Measurements from ENCODE around the gene MATK. TPM values are rescaled to one million over a fixed set of nuclear protein-coding genes. Genes with fewer than 3 reads are reported as not detected.

MATK gene
- total RNA-seq, 1 experiment from 2014 or later, result 0.29 TPM

DNA sequence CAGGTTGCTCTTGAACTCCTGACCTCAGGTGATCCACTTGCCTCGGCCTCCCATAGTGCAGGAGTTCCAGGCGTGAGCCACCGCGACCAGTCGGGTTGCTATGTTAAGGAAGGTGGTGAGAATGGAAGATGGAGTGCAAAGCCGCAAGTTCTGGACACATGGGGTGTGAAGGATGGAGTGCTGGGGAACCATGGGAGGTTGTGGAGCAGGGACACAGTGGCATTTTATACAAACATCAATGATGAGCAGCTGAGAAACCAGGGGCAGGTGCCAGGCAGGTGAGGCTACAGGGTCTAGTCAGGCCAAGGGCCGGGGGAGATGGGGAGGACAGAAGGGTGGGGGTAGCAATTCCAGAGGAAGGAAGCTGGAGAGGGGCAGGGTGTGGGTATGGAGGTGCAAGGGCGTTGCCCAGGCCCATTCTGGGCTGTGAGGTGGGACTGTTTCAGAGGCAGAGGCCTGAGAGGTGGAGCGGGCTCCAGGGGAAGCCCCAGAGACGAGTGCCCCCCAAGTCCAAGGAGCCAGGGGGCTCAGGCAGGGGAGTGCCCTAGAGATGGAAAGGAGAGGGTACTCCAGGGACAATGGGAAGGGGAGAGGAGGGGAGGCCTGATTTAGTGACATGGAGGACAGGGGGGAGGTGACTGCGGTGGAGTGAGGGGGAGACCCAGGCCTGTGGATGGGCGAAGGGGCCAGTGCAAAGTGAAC lies 12.2 kb downstream of the MATK start:
- ChIA-PET CTCF (interaction anchor here (0.6 kb wide), 1 partner anchor 55 kb away, joined by 6 read pairs; no protein-coding TSS in a partner anchor), POLR2A (no interaction called here)
- Mint-ChIP-seq H3K9me3 (ENCODE audit: unreplicated experiment) (no peaks in the 10 kb centered on the region), H3K27me3 (ENCODE audit: insufficient read depth, unreplicated experiment) (no peaks in the 10 kb centered on the region), H3K4me3 (ENCODE audit: unreplicated experiment) (no peak overlapping the region), H3K27ac (ENCODE audit: unreplicated experiment) (no peak overlapping the region), H3K4me1 (ENCODE audit: low read depth, unreplicated experiment) (no peaks in the 10 kb centered on the region), H3K36me3 (ENCODE audit: insufficient read depth, unreplicated experiment) (no peaks in the 10 kb centered on the region)
- Histone ChIP-seq H3K4me1 (no peaks in the 10 kb centered on the region), H3K27me3 (replicated peaks; ENCODE audit: control insufficient read depth, insufficient read depth, low read length) (no peaks in the 10 kb centered on the region), H3K9me3 (no peaks in the 10 kb centered on the region), H3K4me3 (ENCODE audit: low read depth, low read length) (no peak overlapping the region), H3K36me3 (ENCODE audit: control insufficient read depth, insufficient read depth, low read length) (no peaks in the 10 kb centered on the region)
- DNase-seq, result no peak
- no TSS peak for BruUV-seq (replicated peaks)
- intact Hi-C loops (cut with micrococcal nuclease; ENCODE audit: unreplicated experiment), result no loop called here
- TF ChIP-seq CTCF (IDR thresholded peaks at IDR 0.05; ENCODE audit: insufficient read depth in 1 of 2, low read depth in 1 of 2, low read length in 1 of 2, severe bottlenecking in 1 of 2, unreplicated experiment in 1 of 2), result no peak

DNA sequence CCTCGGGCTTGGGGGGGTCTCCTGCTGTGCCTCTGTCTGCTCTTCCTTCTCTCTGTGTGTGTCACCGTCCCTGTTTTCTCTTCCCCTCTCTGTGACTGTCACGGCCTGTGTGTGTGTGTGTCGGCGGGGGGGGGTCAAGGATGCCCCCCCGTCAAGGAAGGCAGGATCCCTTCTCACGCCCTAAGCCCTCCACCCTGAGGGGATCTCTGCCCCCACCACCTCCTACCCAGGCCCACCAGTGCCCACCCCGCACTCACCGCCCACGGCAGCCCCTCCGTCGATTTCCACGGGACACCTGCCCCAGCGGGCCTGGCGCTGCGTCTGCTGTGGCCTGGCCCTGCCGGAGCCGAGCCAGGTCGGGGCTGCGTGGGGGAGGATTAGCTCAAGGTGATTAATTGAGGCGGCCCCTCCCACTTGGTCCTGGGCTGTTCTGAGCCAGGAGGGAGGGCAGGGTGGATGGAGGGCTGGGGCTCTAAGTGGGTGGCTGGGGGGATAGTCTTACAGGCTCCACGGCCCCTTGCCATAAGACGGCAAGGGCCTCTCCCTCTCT lies 14.2 kb downstream of the MATK start, which contains the start of gene RAX2:
Gene RAX2 (minus strand): TSS at position 323 of the 550 bp plus-strand sequence. CDS start 486 bp downstream, outside the sequence.
- ChIA-PET CTCF (no interaction called here), POLR2A (no interaction called here)
- TF ChIP-seq CTCF (IDR thresholded peaks at IDR 0.05; ENCODE audit: insufficient read depth in 1 of 2, low read depth in 1 of 2, low read length in 1 of 2, severe bottlenecking in 1 of 2, unreplicated experiment in 1 of 2), result no peak
- Histone ChIP-seq H3K36me3 (ENCODE audit: control insufficient read depth, insufficient read depth, low read length) (no peaks in the 10 kb centered on the region), H3K9me3 (no peaks in the 10 kb centered on the region), H3K4me1 (no peaks in the 10 kb centered on the region), H3K27me3 (replicated peaks; ENCODE audit: control insufficient read depth, insufficient read depth, low read length) (no peaks in the 10 kb centered on the region), H3K4me3 (ENCODE audit: low read depth, low read length) (no peak within 1 kb of the TSS)
- Mint-ChIP-seq H3K9me3 (ENCODE audit: unreplicated experiment) (no peaks in the 10 kb centered on the region), H3K4me1 (ENCODE audit: low read depth, unreplicated experiment) (no peaks in the 10 kb centered on the region), H3K27ac (ENCODE audit: unreplicated experiment) (no peak within 1 kb of the TSS), H3K4me3 (ENCODE audit: unreplicated experiment) (no peak within 1 kb of the TSS), H3K27me3 (ENCODE audit: insufficient read depth, unreplicated experiment) (no peaks in the 10 kb centered on the region), H3K36me3 (ENCODE audit: insufficient read depth, unreplicated experiment) (no peaks in the 10 kb centered on the region)
- BruUV-seq (replicated peaks), result no TSS peak
- DNase-seq, result no peak
- intact Hi-C loops (cut with micrococcal nuclease; ENCODE audit: unreplicated experiment), result no loop called here

DNA sequence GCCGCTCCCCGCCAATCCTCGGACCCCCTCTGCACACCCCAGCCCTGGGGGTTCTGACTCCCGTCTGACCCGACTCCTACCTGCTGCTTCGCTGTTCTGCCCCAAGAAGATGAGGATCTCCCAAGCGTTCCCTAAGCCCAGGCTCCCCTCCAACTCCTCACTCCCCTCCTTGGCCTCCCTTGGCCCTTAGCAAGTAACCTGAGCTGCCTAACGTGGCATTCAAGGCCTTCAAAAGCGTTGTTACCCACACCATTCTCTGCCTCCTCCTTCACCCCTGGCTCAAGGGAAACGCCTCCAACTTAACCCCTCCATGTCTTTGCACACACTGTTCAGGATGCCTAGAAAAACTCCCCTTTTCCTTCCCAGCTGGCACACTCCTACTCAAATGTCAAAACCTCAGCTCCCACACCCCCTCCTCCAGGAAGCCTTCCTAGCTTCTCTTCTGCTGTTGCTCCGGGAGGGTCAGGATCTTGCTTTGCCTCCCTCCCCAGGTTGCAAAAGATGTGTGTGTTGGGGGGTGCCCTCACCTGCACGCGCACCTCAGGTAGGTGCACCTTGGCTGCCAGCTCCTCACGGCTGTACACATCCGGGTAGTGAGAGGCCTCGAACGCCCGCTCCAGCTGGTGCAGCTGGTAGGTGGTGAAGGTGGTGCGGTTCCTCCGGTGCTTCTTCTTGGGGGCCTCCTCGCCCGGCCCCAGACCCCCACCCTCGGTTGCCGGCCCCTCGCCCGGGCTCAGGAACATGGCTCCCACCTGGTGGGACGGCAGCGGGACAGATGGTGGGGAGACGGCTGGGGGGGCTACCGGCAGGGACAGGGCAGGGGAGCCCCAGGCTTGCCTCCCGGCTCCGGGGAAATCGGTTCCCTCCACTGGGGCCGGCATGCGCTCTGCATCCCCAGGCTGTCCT lies 14.9 kb downstream of the MATK start:
- TF ChIP-seq CTCF (IDR thresholded peaks at IDR 0.05; ENCODE audit: insufficient read depth in 1 of 2, low read depth in 1 of 2, low read length in 1 of 2, severe bottlenecking in 1 of 2, unreplicated experiment in 1 of 2), result no peak
- H3K36me3 Mint-ChIP-seq (ENCODE audit: insufficient read depth, unreplicated experiment), result peaks cover 7% of the 10 kb centered on the region
- no TSS peak for BruUV-seq (replicated peaks)
- Histone ChIP-seq H3K36me3 (ENCODE audit: control insufficient read depth, insufficient read depth, low read length) (no peaks in the 10 kb centered on the region), H3K4me3 (ENCODE audit: low read depth, low read length) (no peak overlapping the region), H3K9me3 (no peaks in the 10 kb centered on the region), H3K27me3 (replicated peaks; ENCODE audit: control insufficient read depth, insufficient read depth, low read length) (no peaks in the 10 kb centered on the region), H3K4me1 (no peaks in the 10 kb centered on the region)
- H3K4me3 Mint-ChIP-seq (ENCODE audit: unreplicated experiment), result no peak overlapping the region
- H3K4me1 Mint-ChIP-seq (ENCODE audit: low read depth, unreplicated experiment), result no peaks in the 10 kb centered on the region
- H3K27me3 Mint-ChIP-seq (ENCODE audit: insufficient read depth, unreplicated experiment), result no peaks in the 10 kb centered on the region
- ChIA-PET POLR2A (no interaction called here), CTCF (interaction anchor here (0.5 kb wide), 1 partner anchor 54 kb away, joined by 3 read pairs; no protein-coding TSS in a partner anchor)
- no peaks in the 10 kb centered on the region for H3K9me3 Mint-ChIP-seq (ENCODE audit: unreplicated experiment)
- intact Hi-C loops (cut with micrococcal nuclease; ENCODE audit: unreplicated experiment), result no loop called here
- H3K27ac Mint-ChIP-seq (ENCODE audit: unreplicated experiment), result no peak overlapping the region
- DNase-seq, result no peak
